ENCODE results near the gene CADPS2. TPM values are rescaled to one million over a fixed set of nuclear protein-coding genes. Genes with fewer than 3 reads are reported as not detected.

CADPS2 gene
- polyA plus RNA-seq, 1 donor (not counting 4 experiments of a cell fraction or from before 2014, with no cell fraction given): 0.35 TPM

DNA sequence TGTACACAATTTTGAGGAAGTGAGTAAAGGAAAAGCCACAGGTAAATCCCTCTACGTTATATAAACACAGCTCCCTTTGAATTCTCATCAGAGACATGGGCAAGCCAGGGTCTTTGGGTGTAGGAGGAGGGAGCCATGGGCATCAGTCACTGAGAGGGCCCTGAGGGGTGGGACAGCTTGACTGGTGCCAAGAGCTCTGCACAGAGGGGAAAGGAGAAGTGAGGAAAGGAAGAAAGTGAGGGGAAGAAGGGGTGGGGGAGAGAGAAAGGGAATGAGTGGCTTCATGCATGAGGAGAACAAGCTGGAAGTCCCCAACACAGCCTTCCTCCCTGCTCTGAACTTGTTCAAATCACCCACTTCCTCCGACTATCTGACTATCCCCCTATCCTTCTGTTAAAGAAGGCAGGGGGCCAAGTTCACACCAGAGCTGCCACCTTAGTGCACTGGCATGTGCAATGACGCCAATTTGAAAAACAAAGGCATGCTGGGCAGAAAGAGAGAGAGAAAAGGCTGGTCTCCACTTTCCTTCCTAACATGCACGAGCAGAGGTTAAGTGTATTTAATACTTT lies 167.2 kb downstream of the CADPS2 start:
- Histone ChIP-seq H3K79me2 (ENCODE audit: control insufficient read depth, insufficient read depth, low read length) (no peaks in the 10 kb centered on the region), H3K9me3 (ENCODE audit: control insufficient read depth, low read depth, low read length) (no peaks in the 10 kb centered on the region), H2AFZ (ENCODE audit: control insufficient read depth, low read length) (no peak overlapping the region), H4K20me1 (ENCODE audit: control insufficient read depth, extremely low read depth, insufficient read depth, low read length) (no peaks in the 10 kb centered on the region), H3K9ac (ENCODE audit: control insufficient read depth, extremely low read depth, insufficient read depth, low read length) (no peak overlapping the region), H3K4me1 (ENCODE audit: control insufficient read depth, extremely low read depth, insufficient read depth, low read length) (no peaks in the 10 kb centered on the region), H3K4me3 (ENCODE audit: control insufficient read depth in 2 of 3, extremely low read depth in 1 of 3, insufficient read depth in 2 of 3, low read depth in 1 of 3, low read length in 3 of 3) (no peak overlapping the region), H3K27ac (ENCODE audit: control insufficient read depth, insufficient read depth, low read length) (no peak overlapping the region), H3K36me3 (ENCODE audit: control insufficient read depth in 2 of 2, extremely low read depth in 1 of 2, insufficient read depth in 2 of 2, low read length in 2 of 2) (no peaks in the 10 kb centered on the region), H3K9me1 (ENCODE audit: control insufficient read depth, extremely low read depth, insufficient read depth, low read length) (no peaks in the 10 kb centered on the region), H3K4me2 (ENCODE audit: control insufficient read depth, extremely low read depth, insufficient read depth, low read depth, low read length) (no peak overlapping the region), H3K27me3 (ENCODE audit: control insufficient read depth, extremely low read depth, insufficient read depth, low read length) (no peaks in the 10 kb centered on the region)
- DNase-seq (ENCODE audit: low read depth, low spot score) (no peak), FAIRE-seq (no peak)
- no peak for TF ChIP-seq CTCF (optimal IDR thresholded peaks at IDR 0.05 in 1 of 3, IDR thresholded peaks at IDR 0.05 in 1 of 3, conservative IDR thresholded peaks at IDR 0.05 in 1 of 3; ENCODE audit: extremely low read depth in 1 of 3, insufficient read depth in 2 of 3, low read length in 3 of 3)
- no peak for TF ChIP-seq EZH2 (IDR thresholded peaks at IDR 0.05; ENCODE audit: low read length)
- dilution Hi-C loops (cut with MboI; ENCODE audit: extremely low pct_ligation_motif_present, low sequenced_read_pairs): no loop called here

DNA sequence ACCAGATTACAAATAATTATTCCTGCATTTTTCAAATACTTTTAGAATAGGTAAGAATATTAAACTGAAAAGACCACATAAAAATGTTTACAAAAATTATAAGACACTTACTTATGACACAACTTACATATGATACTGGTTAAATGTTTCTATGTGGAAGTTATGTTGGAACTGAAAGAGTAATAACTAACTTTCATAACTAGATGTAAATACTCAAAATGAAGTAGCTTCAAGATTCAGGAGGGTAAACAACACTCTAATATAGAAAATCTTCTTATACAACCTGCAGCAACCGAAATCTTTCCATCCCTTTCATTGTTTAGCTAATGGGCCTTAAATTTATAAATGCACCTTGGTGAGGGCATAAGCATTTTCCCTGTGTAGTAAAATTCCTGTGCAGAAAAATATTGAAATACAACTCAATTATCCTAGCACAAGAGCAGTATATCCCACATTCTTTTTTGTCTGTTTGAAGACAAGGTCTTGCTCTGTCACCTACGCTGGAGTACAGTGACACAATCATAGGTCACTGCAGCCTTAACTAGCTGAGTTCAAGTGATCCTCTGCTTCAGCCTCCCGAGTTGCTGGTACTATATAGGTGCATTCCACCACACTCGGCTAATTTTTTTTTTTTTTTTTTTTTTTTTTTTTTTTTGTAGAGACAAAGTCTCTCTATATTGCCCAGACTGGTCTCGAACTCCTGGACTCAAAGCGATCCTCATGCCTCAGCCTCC lies 168.7 kb downstream of the CADPS2 start:
- H3K4me3 ChIP-seq (ENCODE audit: control insufficient read depth in 2 of 3, extremely low read depth in 1 of 3, insufficient read depth in 2 of 3, low read depth in 1 of 3, low read length in 3 of 3): no peak overlapping the region
- H3K4me2 ChIP-seq (ENCODE audit: control insufficient read depth, extremely low read depth, insufficient read depth, low read depth, low read length): no peak overlapping the region
- H4K20me1 ChIP-seq (ENCODE audit: control insufficient read depth, extremely low read depth, insufficient read depth, low read length): no peaks in the 10 kb centered on the region
- H3K9me1 ChIP-seq (ENCODE audit: control insufficient read depth, extremely low read depth, insufficient read depth, low read length): no peaks in the 10 kb centered on the region
- no peaks in the 10 kb centered on the region for H3K79me2 ChIP-seq (ENCODE audit: control insufficient read depth, insufficient read depth, low read length)
- no peaks in the 10 kb centered on the region for H3K36me3 ChIP-seq (ENCODE audit: control insufficient read depth in 2 of 2, extremely low read depth in 1 of 2, insufficient read depth in 2 of 2, low read length in 2 of 2)
- H3K27me3 ChIP-seq (ENCODE audit: control insufficient read depth, extremely low read depth, insufficient read depth, low read length): no peaks in the 10 kb centered on the region
- no peak overlapping the region for H3K9ac ChIP-seq (ENCODE audit: control insufficient read depth, extremely low read depth, insufficient read depth, low read length)
- FAIRE-seq: no peak
- H2AFZ ChIP-seq (ENCODE audit: control insufficient read depth, low read length): no peak overlapping the region
- DNase-seq (ENCODE audit: low read depth, low spot score): no peak
- no peaks in the 10 kb centered on the region for H3K9me3 ChIP-seq (ENCODE audit: control insufficient read depth, low read depth, low read length)
- TF ChIP-seq CTCF (optimal IDR thresholded peaks at IDR 0.05 in 1 of 3, IDR thresholded peaks at IDR 0.05 in 1 of 3, conservative IDR thresholded peaks at IDR 0.05 in 1 of 3; ENCODE audit: extremely low read depth in 1 of 3, insufficient read depth in 2 of 3, low read length in 3 of 3) (no peak), EZH2 (IDR thresholded peaks at IDR 0.05; ENCODE audit: low read length) (no peak)
- H3K27ac ChIP-seq (ENCODE audit: control insufficient read depth, insufficient read depth, low read length): no peak overlapping the region
- dilution Hi-C loops (cut with MboI; ENCODE audit: extremely low pct_ligation_motif_present, low sequenced_read_pairs): no loop called here
- H3K4me1 ChIP-seq (ENCODE audit: control insufficient read depth, extremely low read depth, insufficient read depth, low read length): no peaks in the 10 kb centered on the region

Measured in keratinocyte (primary cell).